Spleen (tissue), 7 donors: ENCODE measurements around the gene CCDC88A.
"Not testable (repeated sequence)": the region's sequence is repeated elsewhere in the genome, so short reads cannot be mapped to it uniquely, and the experiment has no call there.

Experiments used
- POLR2A ChIP-seq, 3 donors: fragments of 450-650 bp; IDR thresholded peaks; one replicate each; pipeline ENCODE4 v1.5.1; 2017; ENCODE audit warnings: antibody characterized with exemption in 3 of 3, mild to moderate bottlenecking in 1 of 3
- POLR2AphosphoS5 ChIP-seq, 3 donors: sonication (generic); formaldehyde crosslinking; IDR thresholded peaks; one replicate each; pipeline ENCODE4 v1.5.1; 2017; ENCODE audit warnings: antibody characterized with exemption in 3 of 3
- TF ChIP-seq, protein P1 (sequence below), 11 experiments: fragments of 200-600 bp in 7 of 11; fragments of 450-650 bp in 4 of 11; sonication (generic) in 4 of 11; IDR thresholded peaks in 8 of 11; conservative IDR thresholded peaks in 3 of 11; 1 replicate in 7 of 11; 2 replicates in 4 of 11; pipeline versions ENCODE4 v1.4.0 to v1.8.0; 2016 to 2021; ENCODE audit warnings: antibody characterized with exemption in 11 of 11, inconsistent platforms in 4 of 11, mild to moderate bottlenecking in 1 of 11
- donor health status: DM: no; HTN: no; CAD: no; lungs with moderate emphysema.
- donor health status: DM: no; HTN: no; CAD: no.
- donor health status: DM: no; HTN: no; CAD: no.

DNA sequence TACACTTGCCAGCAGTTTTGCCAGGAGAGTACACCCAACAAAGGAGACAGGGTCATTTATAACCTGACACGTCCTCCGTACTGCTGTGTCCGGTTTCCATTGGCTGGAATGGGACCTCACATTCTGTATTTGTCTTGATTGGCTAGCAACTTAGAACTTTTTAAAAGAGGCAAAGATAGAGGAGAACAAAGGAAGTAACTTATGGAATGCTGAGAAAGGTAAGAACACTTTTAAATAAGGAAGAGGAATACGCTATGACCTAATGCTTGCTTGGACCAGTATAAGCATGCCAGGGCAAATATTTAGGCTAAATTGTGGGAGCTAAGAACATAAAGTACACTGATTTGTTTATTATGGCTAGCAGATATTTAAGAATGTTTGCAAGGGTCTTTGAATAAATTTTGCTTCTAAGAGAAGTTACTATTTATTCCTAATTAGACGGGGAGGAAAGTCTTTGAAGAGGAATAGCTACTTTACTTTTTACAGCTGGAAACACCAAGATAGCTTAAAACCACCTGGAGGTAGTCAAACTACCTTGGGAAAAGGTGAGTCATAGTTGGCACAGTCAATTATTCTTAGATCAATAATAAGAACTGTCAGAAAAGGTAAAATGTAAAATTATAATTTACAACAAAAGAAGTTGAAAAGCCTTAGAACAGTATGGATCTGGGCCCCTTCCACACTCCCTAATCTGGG lies 138.7 kb downstream of the CCDC88A start:
- TF ChIP-seq POLR2A, POLR2AphosphoS5 (IDR thresholded peaks at IDR 0.05): not testable (repeated sequence)
- TF ChIP-seq, protein P1, sequence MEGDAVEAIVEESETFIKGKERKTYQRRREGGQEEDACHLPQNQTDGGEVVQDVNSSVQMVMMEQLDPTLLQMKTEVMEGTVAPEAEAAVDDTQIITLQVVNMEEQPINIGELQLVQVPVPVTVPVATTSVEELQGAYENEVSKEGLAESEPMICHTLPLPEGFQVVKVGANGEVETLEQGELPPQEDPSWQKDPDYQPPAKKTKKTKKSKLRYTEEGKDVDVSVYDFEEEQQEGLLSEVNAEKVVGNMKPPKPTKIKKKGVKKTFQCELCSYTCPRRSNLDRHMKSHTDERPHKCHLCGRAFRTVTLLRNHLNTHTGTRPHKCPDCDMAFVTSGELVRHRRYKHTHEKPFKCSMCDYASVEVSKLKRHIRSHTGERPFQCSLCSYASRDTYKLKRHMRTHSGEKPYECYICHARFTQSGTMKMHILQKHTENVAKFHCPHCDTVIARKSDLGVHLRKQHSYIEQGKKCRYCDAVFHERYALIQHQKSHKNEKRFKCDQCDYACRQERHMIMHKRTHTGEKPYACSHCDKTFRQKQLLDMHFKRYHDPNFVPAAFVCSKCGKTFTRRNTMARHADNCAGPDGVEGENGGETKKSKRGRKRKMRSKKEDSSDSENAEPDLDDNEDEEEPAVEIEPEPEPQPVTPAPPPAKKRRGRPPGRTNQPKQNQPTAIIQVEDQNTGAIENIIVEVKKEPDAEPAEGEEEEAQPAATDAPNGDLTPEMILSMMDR (IDR thresholded peaks at IDR 0.05 in 8 of 11, conservative IDR thresholded peaks at IDR 0.05 in 3 of 11): not testable (repeated sequence)
